ENCODE measurements around the gene CDH26. TPM values are rescaled to one million over a fixed set of nuclear protein-coding genes. Genes with fewer than 3 reads are reported as not detected.

The CDH26 gene
- total and polyA plus RNA-seq, 5 donors, result 0.39 to 1.7 (median 1.2) TPM

DNA sequence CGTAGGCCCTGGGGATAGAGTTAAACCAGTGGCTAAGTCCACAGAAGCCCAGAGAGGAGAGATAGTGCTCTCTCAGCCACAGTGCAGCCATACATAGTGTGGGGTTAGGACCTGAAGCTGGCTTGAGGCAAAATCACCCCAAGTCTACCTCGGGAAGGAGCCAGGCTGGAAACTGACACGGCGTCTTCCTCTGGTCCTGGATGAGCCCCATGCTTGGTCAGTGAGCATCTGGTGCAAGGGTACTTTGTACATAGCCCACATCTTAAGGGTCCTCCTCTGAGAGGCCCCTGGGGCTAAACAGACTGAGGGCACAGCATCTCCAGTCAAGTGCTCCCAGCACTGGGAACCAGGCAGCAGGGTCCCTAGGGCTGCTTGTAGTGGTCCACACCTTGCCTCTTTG, 45.6 kb downstream of the CDH26 start:
- ATAC-seq, result no peak
- Histone ChIP-seq H3K9me3 (ENCODE audit: control insufficient read depth, low read length) (no peaks in the 10 kb centered on the region), H3K27ac (ENCODE audit: low read length) (no peak overlapping the region), H3K4me1 (ENCODE audit: control insufficient read depth, insufficient read depth, low read length) (peaks cover 2% of the 10 kb centered on the region), H3K27me3 (ENCODE audit: control insufficient read depth, insufficient read depth) (no peaks in the 10 kb centered on the region), H3K4me3 (ENCODE audit: low read length) (no peak overlapping the region)
- intact Hi-C loops (cut with DNase I), result no loop called here
- no peak for DNase-seq
- WGBS, result 88% methylated on average over 4 of the region's 4 CpGs

DNA sequence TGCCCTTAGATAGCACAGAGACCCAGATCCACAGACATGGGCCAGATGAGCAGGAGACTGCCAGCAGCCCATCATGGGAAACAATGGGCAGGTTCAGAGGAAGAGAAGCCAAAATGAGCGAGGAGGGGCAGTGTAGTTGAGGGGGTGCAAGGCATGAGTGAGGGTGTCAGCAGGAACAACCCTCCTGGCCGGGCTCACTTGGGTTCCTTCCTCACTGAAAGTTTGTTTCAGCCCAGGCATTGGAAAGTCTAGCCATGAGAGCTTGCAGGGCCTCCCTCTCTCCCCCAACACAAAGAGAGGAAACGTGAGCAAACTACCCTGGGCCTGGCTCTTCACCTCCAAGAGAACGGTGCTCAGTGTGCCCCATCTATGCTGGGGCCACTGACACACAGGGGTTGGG, 48.0 kb downstream of the CDH26 start:
- no peak for ATAC-seq

DNA sequence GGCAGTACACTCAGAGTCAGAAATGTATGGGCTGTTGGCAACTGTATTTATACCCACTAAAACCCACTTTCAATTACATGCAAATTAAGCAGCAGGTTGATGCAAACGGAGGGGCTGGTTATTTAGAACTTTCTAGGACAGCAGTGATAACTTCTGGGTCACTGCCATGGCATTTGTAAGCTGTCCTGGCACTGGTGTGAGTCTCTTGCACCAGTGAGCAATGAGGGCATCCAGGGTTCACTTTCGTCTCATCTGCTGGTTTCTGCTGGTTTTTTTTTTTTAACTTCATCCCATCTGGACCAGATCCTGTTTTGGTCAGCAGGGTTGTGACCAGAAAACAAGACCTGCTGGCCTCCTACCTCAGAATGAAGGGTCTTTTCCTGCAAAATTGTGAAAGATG, 49.2 kb downstream of the CDH26 start:
- 36% methylated on average over 2 of the region's 2 CpGs for WGBS
- DNase-seq (no peak), ATAC-seq (peak; percentile 33 to 44)

More for the DNA sequence above, 48.0 kb downstream of the CDH26 start:
- H3K9me3 ChIP-seq (ENCODE audit: control insufficient read depth, low read length), result no peaks in the 10 kb centered on the region
- H3K27me3 ChIP-seq (ENCODE audit: control insufficient read depth, insufficient read depth), result no peaks in the 10 kb centered on the region
- peaks cover 2% of the 10 kb centered on the region for H3K4me1 ChIP-seq (ENCODE audit: control insufficient read depth, insufficient read depth, low read length)
- no peak for DNase-seq
- no peak overlapping the region for H3K27ac ChIP-seq (ENCODE audit: low read length)
- intact Hi-C loops (cut with DNase I), result no loop called here
- WGBS, result 91% methylated on average over 4 of the region's 4 CpGs
- no peak overlapping the region for H3K4me3 ChIP-seq (ENCODE audit: low read length)

DNA sequence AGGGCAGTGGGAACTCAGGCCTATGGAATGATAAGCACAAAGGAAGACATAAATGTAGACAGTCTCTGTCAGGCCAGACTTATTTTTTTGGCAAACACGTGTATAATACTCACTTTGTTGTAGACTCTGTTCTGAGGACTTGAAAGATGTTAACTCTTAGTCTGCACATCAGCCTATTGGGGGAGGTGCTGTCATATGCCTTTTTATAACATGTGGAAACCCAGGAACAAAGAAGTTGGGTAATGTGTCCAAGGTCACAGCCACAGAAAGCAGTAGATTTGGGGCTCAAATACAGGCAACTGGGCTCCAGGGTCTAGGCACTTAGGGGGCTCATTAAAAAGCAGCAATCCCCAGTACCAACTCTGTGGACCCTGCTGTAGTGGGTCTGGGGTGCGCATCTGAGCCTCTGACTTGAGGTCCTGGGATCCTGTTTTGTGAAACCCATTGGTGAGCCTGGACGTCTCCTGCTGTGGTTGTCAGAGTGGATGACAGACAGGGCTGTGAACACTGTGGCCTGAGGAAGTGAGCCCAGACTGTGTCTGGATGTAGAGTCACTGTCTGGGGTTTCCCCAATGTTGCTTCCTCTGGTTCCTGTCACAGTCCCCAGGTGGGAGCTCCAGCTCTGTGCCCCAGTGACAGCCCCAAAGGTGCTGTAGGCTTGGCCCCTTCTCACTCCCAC, 50.0 kb downstream of the CDH26 start:
- WGBS, result 70% methylated on average over 3 of the region's 3 CpGs
- Histone ChIP-seq H3K27me3 (ENCODE audit: control insufficient read depth, insufficient read depth) (no peaks in the 10 kb centered on the region), H3K4me1 (ENCODE audit: control insufficient read depth, insufficient read depth, low read length) (peaks cover 2% of the 10 kb centered on the region), H3K9me3 (ENCODE audit: control insufficient read depth, low read length) (no peaks in the 10 kb centered on the region), H3K4me3 (ENCODE audit: low read length) (no peak overlapping the region), H3K27ac (ENCODE audit: low read length) (no peak overlapping the region)
- DNase-seq (no peak), ATAC-seq (no peak)
- intact Hi-C loops (cut with DNase I), result no loop called here

More for the DNA sequence above, 49.2 kb downstream of the CDH26 start:
- Histone ChIP-seq H3K4me3 (ENCODE audit: low read length) (no peak overlapping the region), H3K9me3 (ENCODE audit: control insufficient read depth, low read length) (no peaks in the 10 kb centered on the region), H3K27ac (ENCODE audit: low read length) (no peak overlapping the region), H3K27me3 (ENCODE audit: control insufficient read depth, insufficient read depth) (no peaks in the 10 kb centered on the region), H3K4me1 (ENCODE audit: control insufficient read depth, insufficient read depth, low read length) (peaks cover 2% of the 10 kb centered on the region)
- intact Hi-C loops (cut with DNase I), result no loop called here

DNA sequence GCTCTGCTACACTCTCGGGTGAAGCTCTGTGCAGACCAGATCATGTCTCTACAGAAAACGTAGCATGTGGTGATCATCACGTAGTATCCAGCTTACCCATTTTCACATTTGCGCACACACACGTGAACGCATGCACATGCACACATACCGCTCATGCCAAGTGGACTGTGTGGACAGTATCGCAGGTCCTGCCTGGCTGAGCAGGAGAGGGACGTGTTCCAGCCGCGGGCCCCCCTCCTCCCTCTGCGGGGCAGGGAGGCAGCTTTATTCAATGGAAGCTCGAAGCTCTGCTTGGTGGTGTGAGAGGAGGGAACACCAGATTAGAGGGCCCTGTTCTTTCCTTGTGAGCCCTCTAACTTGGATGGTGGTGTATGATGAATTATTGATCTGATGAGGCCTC, 51.1 kb downstream of the CDH26 start:
- Histone ChIP-seq H3K27me3 (ENCODE audit: control insufficient read depth, insufficient read depth) (no peaks in the 10 kb centered on the region), H3K4me3 (ENCODE audit: low read length) (no peak overlapping the region), H3K4me1 (ENCODE audit: control insufficient read depth, insufficient read depth, low read length) (peaks cover 2% of the 10 kb centered on the region), H3K9me3 (ENCODE audit: control insufficient read depth, low read length) (no peaks in the 10 kb centered on the region), H3K27ac (ENCODE audit: low read length) (no peak overlapping the region)
- no peak for DNase-seq
- no peak for ATAC-seq
- 94% methylated on average over 13 of the region's 13 CpGs for WGBS
- intact Hi-C loops (cut with DNase I), result no loop called here

DNA sequence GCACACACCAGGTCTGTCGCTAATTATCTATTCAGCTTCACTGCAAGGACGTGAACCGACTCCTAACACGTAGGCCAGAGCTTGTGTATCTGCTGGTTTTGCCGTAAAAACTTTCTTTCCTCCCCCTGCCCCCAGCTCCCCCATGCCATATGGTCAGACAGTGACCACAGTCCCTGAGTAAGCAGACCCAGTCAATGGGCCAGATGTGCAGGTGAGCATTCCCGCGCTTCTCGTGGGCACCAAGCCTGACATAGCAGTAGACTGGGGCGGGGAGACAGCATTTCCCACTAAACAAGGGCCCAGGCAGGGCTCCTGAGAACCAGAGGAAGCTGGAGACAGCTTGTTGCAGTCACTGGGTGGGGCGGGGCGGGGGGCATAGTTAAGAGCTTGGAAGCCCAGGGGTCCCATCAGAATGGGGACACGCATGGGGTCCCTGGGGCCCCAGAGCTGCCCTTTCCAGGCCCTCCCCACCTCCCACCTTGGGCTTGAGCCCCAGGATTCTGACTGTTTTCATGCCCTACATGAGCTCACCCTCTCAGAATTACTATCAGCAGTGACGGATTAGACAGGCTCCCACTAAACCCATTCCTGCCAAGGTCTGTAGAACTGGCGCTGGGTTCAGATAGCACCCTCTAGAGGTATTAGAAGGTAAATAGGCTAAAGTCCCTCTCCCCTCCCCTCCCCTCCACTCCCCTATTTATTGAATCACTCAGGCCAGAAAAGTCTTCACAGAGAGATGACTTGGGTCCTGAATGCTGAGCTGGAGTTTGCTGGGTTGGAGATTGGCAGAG, 51.8 kb downstream of the CDH26 start:
- intact Hi-C loops (cut with DNase I), result no loop called here
- Histone ChIP-seq H3K9me3 (ENCODE audit: control insufficient read depth, low read length) (no peaks in the 10 kb centered on the region), H3K4me3 (ENCODE audit: low read length) (no peak overlapping the region), H3K4me1 (ENCODE audit: control insufficient read depth, insufficient read depth, low read length) (peaks cover 2% of the 10 kb centered on the region), H3K27me3 (ENCODE audit: control insufficient read depth, insufficient read depth) (no peaks in the 10 kb centered on the region), H3K27ac (ENCODE audit: low read length) (no peak overlapping the region)
- ATAC-seq (no peak), DNase-seq (no peak)
- 86% methylated on average over 14 of the region's 14 CpGs for WGBS

DNA sequence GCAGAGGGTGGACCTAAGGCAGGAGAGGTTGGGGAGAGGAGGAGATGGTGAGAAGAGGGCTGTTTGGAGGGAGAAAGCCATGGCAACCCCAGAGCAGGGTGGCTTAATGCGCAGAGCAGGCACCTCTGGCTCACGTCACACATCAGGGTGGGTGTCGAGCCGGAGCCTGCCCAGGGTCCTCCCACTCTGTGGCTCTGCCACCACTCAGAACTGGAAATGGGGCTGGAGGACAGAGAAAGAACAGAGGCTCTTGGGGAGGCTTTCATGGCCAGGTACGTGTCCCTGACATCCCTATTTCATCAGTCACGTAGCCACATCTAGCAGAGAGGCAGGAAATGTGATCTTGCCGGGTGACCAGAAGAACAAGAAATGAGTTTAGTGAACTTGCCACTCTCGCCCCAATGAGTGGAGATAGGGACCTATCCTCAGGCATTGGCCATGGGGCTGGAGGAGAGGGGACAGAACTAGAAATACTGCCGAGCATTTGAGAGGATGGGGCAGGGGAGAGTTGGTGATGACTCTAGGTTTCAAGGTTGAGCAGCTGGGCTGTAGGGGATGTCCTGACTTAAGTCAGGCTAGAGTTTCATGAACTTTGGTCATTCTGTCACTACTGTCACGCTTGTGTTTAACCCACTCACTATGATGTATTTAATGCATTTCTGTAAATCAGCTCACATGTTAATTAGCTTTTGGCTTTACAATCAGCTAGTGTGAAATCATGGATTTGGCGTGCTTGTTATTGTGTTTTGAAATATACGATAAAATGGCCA, 52.7 kb downstream of the CDH26 start:
- no peaks in the 10 kb centered on the region for H3K27me3 ChIP-seq (ENCODE audit: control insufficient read depth, insufficient read depth)
- H3K9me3 ChIP-seq (ENCODE audit: control insufficient read depth, low read length), result no peaks in the 10 kb centered on the region
- DNase-seq, result no peak
- no peak overlapping the region for H3K27ac ChIP-seq (ENCODE audit: low read length)
- H3K4me1 ChIP-seq (ENCODE audit: control insufficient read depth, insufficient read depth, low read length), result peaks cover 2% of the 10 kb centered on the region
- 85% methylated on average over 12 of the region's 12 CpGs for WGBS
- intact Hi-C loops (cut with DNase I), result no loop called here
- no peak for ATAC-seq
- no peak overlapping the region for H3K4me3 ChIP-seq (ENCODE audit: low read length)

DNA sequence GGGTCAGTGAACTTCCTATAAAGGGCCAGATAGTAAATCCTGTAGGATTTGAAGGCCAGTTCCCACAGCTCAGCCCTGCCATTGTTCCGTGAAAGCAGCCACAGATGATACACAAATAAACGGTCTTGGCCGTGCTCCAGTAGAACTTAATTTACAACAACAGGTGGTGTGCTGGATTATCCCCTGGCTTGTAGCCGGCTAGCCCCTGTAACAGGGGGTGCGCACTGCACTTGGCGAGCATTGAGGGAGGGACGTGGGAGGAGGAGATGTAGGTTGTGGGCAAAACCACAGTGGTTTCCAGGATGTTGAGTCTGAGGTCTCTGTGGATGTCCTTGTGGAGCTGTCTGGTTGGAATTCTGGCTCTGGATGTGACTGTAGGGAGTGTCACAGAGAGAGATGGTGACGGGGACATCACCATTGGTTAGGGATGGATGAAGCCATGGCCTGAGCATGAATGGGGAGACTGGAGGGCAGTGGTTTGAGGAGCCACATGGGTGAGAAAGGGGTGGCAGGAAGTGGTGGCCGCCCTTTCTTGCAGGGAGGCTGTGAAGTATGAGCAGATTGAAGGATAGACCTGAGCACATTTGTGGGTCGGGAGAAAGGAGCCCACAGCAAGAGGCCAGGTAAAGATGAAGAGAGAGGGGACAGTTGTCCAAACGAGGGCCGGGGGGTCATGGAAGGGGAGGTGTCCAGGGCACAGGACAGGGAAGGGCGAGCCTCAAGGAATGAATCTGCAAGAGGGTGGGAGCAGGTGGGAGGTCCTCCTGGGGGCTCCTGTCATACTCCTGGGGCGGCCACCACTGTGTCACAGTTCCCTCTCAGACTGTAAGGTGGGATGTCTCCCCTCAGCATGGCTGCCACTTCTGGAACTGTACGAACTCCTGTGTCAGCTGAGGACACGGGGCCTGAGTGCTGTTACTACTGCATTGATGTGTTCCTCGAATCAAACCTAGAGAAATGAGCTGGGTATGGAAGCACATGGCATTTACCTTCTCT, 53.6 kb downstream of the CDH26 start:
- WGBS, result 79% methylated on average over 17 of the region's 17 CpGs
- DNase-seq (no peak), ATAC-seq (peak in 1 of 2 donors; percentile 29)
- Histone ChIP-seq H3K9me3 (ENCODE audit: control insufficient read depth, low read length) (no peaks in the 10 kb centered on the region), H3K27ac (ENCODE audit: low read length) (no peak overlapping the region), H3K27me3 (ENCODE audit: control insufficient read depth, insufficient read depth) (no peaks in the 10 kb centered on the region), H3K4me1 (ENCODE audit: control insufficient read depth, insufficient read depth, low read length) (peaks cover 2% of the 10 kb centered on the region), H3K4me3 (ENCODE audit: low read length) (no peak overlapping the region)
- intact Hi-C loops (cut with DNase I), result no loop called here

DNA sequence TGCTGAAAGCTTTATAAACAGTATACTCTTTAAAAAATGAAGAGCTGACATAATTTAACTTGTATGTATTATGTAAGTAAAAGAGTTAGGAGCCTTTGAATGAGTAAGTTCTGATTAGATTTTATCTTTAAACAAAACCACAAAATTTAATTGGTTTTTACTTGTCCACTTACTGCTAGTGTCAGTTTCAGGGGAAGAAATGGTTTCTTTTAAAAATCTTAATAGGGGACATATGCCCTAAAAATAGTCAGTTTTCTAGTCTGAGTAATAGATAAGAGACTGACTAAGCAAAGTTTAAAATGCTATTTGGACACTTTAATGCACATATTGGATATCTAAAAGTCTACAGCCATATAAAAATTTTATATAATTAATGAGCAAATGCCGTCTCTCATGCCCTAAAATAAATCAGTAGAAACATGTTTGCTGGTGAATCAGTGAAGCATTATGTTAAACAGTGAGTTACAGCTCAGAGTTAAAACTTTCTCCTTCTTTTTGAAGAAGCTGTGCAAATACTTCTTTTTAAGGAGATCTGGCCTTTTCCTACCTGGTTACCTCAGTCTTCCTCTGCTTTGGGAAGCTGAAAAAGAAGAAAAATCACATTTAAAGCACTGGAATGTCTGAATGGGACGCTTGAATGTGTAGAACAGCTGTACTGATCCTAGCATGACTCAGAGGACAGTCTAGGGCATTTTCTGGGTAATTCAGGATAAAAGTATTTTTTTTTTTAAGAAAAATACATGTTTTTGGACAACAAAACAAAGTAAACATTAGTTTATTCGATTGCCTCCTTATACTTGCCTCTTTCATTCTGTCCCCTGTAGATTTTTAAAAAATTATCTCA, 55.3 kb downstream of the CDH26 start:
- Histone ChIP-seq H3K4me3 (ENCODE audit: low read length) (no peak overlapping the region), H3K27me3 (ENCODE audit: control insufficient read depth, insufficient read depth) (no peaks in the 10 kb centered on the region), H3K9me3 (ENCODE audit: control insufficient read depth, low read length) (no peaks in the 10 kb centered on the region), H3K27ac (ENCODE audit: low read length) (no peak overlapping the region), H3K4me1 (ENCODE audit: control insufficient read depth, insufficient read depth, low read length) (no peaks in the 10 kb centered on the region)
- DNase-seq (no peak), ATAC-seq (no peak)
- WGBS, result 69% methylated on average over 3 of the region's 3 CpGs
- intact Hi-C loops (cut with DNase I), result no loop called here

DNA sequence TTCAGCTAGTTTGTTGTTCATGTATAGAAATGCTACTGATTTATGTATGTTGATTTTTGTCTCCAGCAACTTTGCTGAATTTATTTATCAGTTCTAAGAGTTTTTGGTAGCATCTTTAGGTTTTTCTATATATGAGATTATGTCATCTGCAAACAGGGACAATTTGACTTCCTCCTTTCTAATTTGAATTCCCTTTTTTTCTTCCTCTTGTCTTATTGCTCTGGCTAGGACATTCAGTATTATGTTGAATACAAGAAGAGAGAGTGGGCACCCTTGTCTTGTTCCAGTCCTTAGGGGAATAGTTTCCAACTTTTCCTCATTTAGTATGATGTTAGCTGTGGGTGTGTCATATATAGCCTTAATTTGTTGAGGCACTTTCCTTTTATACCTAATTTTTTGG, 58.2 kb downstream of the CDH26 start:
- intact Hi-C loops (cut with DNase I), result no loop called here
- Histone ChIP-seq H3K4me3 (ENCODE audit: low read length) (no peak overlapping the region), H3K27ac (ENCODE audit: low read length) (no peak overlapping the region), H3K9me3 (ENCODE audit: control insufficient read depth, low read length) (no peaks in the 10 kb centered on the region), H3K27me3 (ENCODE audit: control insufficient read depth, insufficient read depth) (no peaks in the 10 kb centered on the region), H3K4me1 (ENCODE audit: control insufficient read depth, insufficient read depth, low read length) (no peaks in the 10 kb centered on the region)
- DNase-seq (no peak), ATAC-seq (no peak)
